ENCODE data around the gene LRRC23.
A peak's percentile ranks its signal among the peaks of the same experiment; 100 is the strongest.
"Not testable (repeated sequence)": the region's sequence is repeated elsewhere in the genome, so short reads cannot be mapped to it uniquely, and the experiment has no call there.

The LRRC23 gene

GRCh38 chr12:6902448-6902847, 2.2 kb upstream of the LRRC23 start:
- no peak for DNase-seq (ENCODE audit: low spot score)

GRCh38 chr12:6903722-6904121, 900 bp upstream of the LRRC23 start:
- DNase-seq (ENCODE audit: low spot score) = no peak

GRCh38 chr12:6905414-6906040, 905 bp downstream of the LRRC23 start:
- no peak for DNase-seq (ENCODE audit: low spot score)

GRCh38 chr12:6908141-6908540, 3.5 kb downstream of the LRRC23 start:
- not testable (repeated sequence) for DNase-seq (ENCODE audit: low spot score)

- no peak for DNase-seq (ENCODE audit: low spot score)
These were observed 5.0 kb downstream of the LRRC23 start for GRCh38 chr12:6909421-6910145.

GRCh38 chr12:6912164-6912935, 7.7 kb downstream of the LRRC23 start:
- DNase-seq (ENCODE audit: low spot score) = no peak

- peak; percentile 54 for DNase-seq (ENCODE audit: low spot score)
These were observed 9.8 kb downstream of the LRRC23 start, which contains the start of gene ENO2 for GRCh38 chr12:6914246-6914946. Gene ENO2, plus strand, starts transcription at chr12:6914580. Its CDS starts 1,253 bp downstream, at chr12:6915833.

- DNase-seq (ENCODE audit: low spot score) = no peak
These were observed 10.5 kb downstream of the LRRC23 start for GRCh38 chr12:6914947-6915788.

- DNase-seq (ENCODE audit: low spot score) = no peak
These were observed 11.2 kb downstream of the LRRC23 start for GRCh38 chr12:6915789-6916285.

- no peak for DNase-seq (ENCODE audit: low spot score)
These were observed 12.0 kb downstream of the LRRC23 start for GRCh38 chr12:6916426-6917200.

GRCh38 chr12:6917491-6918231, 13.0 kb downstream of the LRRC23 start:
- no peak for DNase-seq (ENCODE audit: low spot score)

GRCh38 chr12:6919588-6919987, 15.0 kb downstream of the LRRC23 start:
- no peak for DNase-seq (ENCODE audit: low spot score)

GRCh38 chr12:6921539-6921938, 16.9 kb downstream of the LRRC23 start:
- no peak for DNase-seq (ENCODE audit: low spot score)

GRCh38 chr12:6921996-6922946, 17.6 kb downstream of the LRRC23 start:
- no peak for DNase-seq (ENCODE audit: low spot score)

- no peak for DNase-seq (ENCODE audit: low spot score)
These were observed 18.5 kb downstream of the LRRC23 start for GRCh38 chr12:6923003-6923732.

GRCh38 chr12:6923851-6924250, 19.2 kb downstream of the LRRC23 start:
- no peak for DNase-seq (ENCODE audit: low spot score)

GRCh38 chr12:6925239-6925539, 20.6 kb downstream of the LRRC23 start:
- no peak for DNase-seq (ENCODE audit: low spot score)

Data from HuH-7.5 (cell line).